ENCODE measurements around the gene MACO1. TPM values are rescaled to one million over a fixed set of nuclear protein-coding genes. Genes with fewer than 3 reads are reported as not detected.
"Not testable (repeated sequence)": the region's sequence is repeated elsewhere in the genome, so short reads cannot be mapped to it uniquely, and the experiment has no call there.

MACO1 gene
- total RNA-seq, 1 experiment from 2014 or later = 16.3 TPM

GRCh38 chr1:25414157-25414556 lies 16.5 kb upstream of the MACO1 start:
- H3K9me3 Mint-ChIP-seq; H4K91ac ChIP-seq (ENCODE audit: insufficient read length, low read depth, low read length); H3K79me2 ChIP-seq (ENCODE audit: insufficient read depth, low read length); H4K5ac ChIP-seq (ENCODE audit: insufficient read length, low read depth, low read length); H3K27me3 ChIP-seq (ENCODE audit: insufficient read depth, low read length); H3K4ac ChIP-seq (ENCODE audit: low read depth, low read length); H2BK20ac ChIP-seq (ENCODE audit: low read depth, low read length, poor library complexity, severe bottlenecking); H3K4me2 ChIP-seq (ENCODE audit: insufficient read depth, insufficient read length, low read length); H3K4me1 ChIP-seq (ENCODE audit: insufficient read depth, low read length); H3K27ac ChIP-seq (ENCODE audit: insufficient read length, low read depth, low read length); H3K27me3 Mint-ChIP-seq (ENCODE audit: low read depth); H3K4me1 Mint-ChIP-seq; H3K18ac ChIP-seq (ENCODE audit: insufficient read length, low read depth, low read length); H3K14ac ChIP-seq (ENCODE audit: insufficient read depth, low read length); H2BK5ac ChIP-seq (ENCODE audit: insufficient read length, low read length); H2BK12ac ChIP-seq (ENCODE audit: insufficient read length, low read depth, low read length); H3K23me2 ChIP-seq (ENCODE audit: insufficient read length, low read depth, low read length, poor library complexity, severe bottlenecking); DNase-seq; H3K56ac ChIP-seq (ENCODE audit: insufficient read length, low read depth, low read length); H2BK120ac ChIP-seq (ENCODE audit: low read depth, low read length, poor library complexity, severe bottlenecking); H2BK15ac ChIP-seq (ENCODE audit: low read depth, low read length); H3K23ac ChIP-seq (ENCODE audit: insufficient read length, low read depth, low read length); H3K79me1 ChIP-seq (ENCODE audit: insufficient read depth, low read depth, low read length, poor library complexity, severe bottlenecking); H3K4me3 Mint-ChIP-seq; H3K36me3 Mint-ChIP-seq (ENCODE audit: insufficient read depth in 1 of 3, low read depth in 3 of 3); H4K8ac ChIP-seq (replicated peaks; ENCODE audit: insufficient read length, low read depth, low read length); H4K20me1 ChIP-seq (ENCODE audit: control insufficient read depth, insufficient read depth, insufficient read length); H3T11ph ChIP-seq (ENCODE audit: low read length); H2AFZ ChIP-seq (ENCODE audit: low read length); H3K9me3 ChIP-seq (ENCODE audit: control insufficient read depth, low read depth, low read length); H3K27ac Mint-ChIP-seq; H2AK5ac ChIP-seq (ENCODE audit: insufficient read length, low read length); H3K9ac ChIP-seq (ENCODE audit: extremely low read depth, insufficient read length, low read length): not testable (repeated sequence)
- WGBS (ENCODE audit: extremely low coverage, insufficient read length, low lambda C conversion rate) = no CpG with 5 or more reads among the region's 6 CpGs

GRCh38 chr1:25414578-25414977 lies 16.1 kb upstream of the MACO1 start:
- H3T11ph ChIP-seq (ENCODE audit: low read length); H4K91ac ChIP-seq (ENCODE audit: insufficient read length, low read depth, low read length); H3K56ac ChIP-seq (ENCODE audit: insufficient read length, low read depth, low read length); H3K4me2 ChIP-seq (ENCODE audit: insufficient read depth, insufficient read length, low read length); H2BK12ac ChIP-seq (ENCODE audit: insufficient read length, low read depth, low read length); H3K27ac ChIP-seq (ENCODE audit: insufficient read length, low read depth, low read length); H3K4me3 Mint-ChIP-seq; H3K4me1 Mint-ChIP-seq; H3K14ac ChIP-seq (ENCODE audit: insufficient read depth, low read length); H3K9ac ChIP-seq (ENCODE audit: extremely low read depth, insufficient read length, low read length); H4K20me1 ChIP-seq (ENCODE audit: control insufficient read depth, insufficient read depth, insufficient read length); H3K4ac ChIP-seq (ENCODE audit: low read depth, low read length); H2AK5ac ChIP-seq (ENCODE audit: insufficient read length, low read length); H3K79me2 ChIP-seq (ENCODE audit: insufficient read depth, low read length); H2BK20ac ChIP-seq (ENCODE audit: low read depth, low read length, poor library complexity, severe bottlenecking); H2BK5ac ChIP-seq (ENCODE audit: insufficient read length, low read length); H3K18ac ChIP-seq (ENCODE audit: insufficient read length, low read depth, low read length); DNase-seq; H2BK120ac ChIP-seq (ENCODE audit: low read depth, low read length, poor library complexity, severe bottlenecking); H3K9me3 ChIP-seq (ENCODE audit: control insufficient read depth, low read depth, low read length); H4K5ac ChIP-seq (ENCODE audit: insufficient read length, low read depth, low read length); H3K27me3 Mint-ChIP-seq (ENCODE audit: low read depth); H3K23ac ChIP-seq (ENCODE audit: insufficient read length, low read depth, low read length); H2BK15ac ChIP-seq (ENCODE audit: low read depth, low read length); H3K23me2 ChIP-seq (ENCODE audit: insufficient read length, low read depth, low read length, poor library complexity, severe bottlenecking); H3K9me3 Mint-ChIP-seq; H2AFZ ChIP-seq (ENCODE audit: low read length); H3K36me3 Mint-ChIP-seq (ENCODE audit: insufficient read depth in 1 of 3, low read depth in 3 of 3); H3K4me1 ChIP-seq (ENCODE audit: insufficient read depth, low read length); H3K79me1 ChIP-seq (ENCODE audit: insufficient read depth, low read depth, low read length, poor library complexity, severe bottlenecking); H4K8ac ChIP-seq (replicated peaks; ENCODE audit: insufficient read length, low read depth, low read length); H3K27me3 ChIP-seq (ENCODE audit: insufficient read depth, low read length); H3K27ac Mint-ChIP-seq: not testable (repeated sequence)
- WGBS (ENCODE audit: extremely low coverage, insufficient read length, low lambda C conversion rate) = no CpG with 5 or more reads among the region's 1 CpG
